Measurements from ENCODE around the gene ARMH3.
"Not testable (repeated sequence)": the region's sequence is repeated elsewhere in the genome, so short reads cannot be mapped to it uniquely, and the experiment has no call there.

Gene ARMH3

GRCh38 chr10:102045292-102045691, 10.7 kb downstream of the ARMH3 start:
- no peak for DNase-seq (ENCODE audit: low read depth, low spot score)

GRCh38 chr10:102040305-102041050, 15.5 kb downstream of the ARMH3 start:
- DNase-seq (ENCODE audit: low read depth, low spot score): no peak

- no peak for DNase-seq (ENCODE audit: low read depth, low spot score)
Observed at GRCh38 chr10:102038410-102038809, 17.6 kb downstream of the ARMH3 start.

DNA sequence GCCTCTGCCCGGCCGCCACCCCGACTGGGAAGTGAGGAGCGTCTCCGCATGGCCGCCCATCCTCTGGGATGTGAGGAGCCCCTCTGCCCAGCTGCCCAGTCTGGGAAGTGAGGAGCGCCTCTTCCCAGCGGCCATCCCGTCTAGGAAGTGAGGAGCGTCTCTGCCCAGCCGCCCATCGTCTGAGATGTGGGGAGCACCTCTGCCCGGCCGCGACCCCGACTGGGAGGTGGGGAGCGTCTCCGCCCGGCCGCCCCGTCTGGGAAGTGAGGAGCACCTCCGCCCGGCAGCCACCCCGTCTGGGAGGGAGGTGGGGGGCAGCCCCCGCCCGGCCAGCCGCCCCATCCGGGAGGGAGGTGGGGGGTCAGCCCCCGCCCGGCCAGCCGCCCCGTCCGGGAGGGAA, 20.2 kb downstream of the ARMH3 start:
- not testable (repeated sequence) for DNase-seq (ENCODE audit: low read depth, low spot score)

GRCh38 chr10:102033787-102034186, 22.2 kb downstream of the ARMH3 start:
- DNase-seq (ENCODE audit: low read depth, low spot score): no peak

GRCh38 chr10:102027261-102027660, 28.7 kb downstream of the ARMH3 start:
- DNase-seq (ENCODE audit: low read depth, low spot score): no peak

- DNase-seq (ENCODE audit: low read depth, low spot score): no peak
Observed at GRCh38 chr10:102024799-102025198, 31.2 kb downstream of the ARMH3 start.

DNA sequence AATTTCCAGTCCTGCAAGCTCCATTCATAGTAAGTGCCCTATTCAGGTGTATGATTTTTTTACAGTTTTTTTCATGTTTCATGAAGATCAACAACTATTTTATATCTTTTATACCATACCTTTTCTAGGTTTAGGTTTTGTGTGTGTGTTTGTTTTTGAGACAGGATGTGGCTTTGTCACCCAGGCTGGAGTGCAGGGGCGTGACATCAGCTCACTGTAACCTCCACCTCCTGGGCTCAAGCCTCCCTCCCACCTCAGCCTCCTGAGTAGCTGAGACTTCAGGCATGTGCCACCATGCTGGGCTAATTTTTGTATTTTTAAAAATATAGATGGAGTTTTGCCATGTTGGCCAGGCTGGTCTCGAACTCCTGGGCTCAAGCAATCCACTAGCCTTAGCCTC, 35.0 kb downstream of the ARMH3 start:
- DNase-seq (ENCODE audit: low read depth, low spot score): no peak

GRCh38 chr10:102017295-102017694, 38.7 kb downstream of the ARMH3 start:
- no peak for DNase-seq (ENCODE audit: low read depth, low spot score)

DNA sequence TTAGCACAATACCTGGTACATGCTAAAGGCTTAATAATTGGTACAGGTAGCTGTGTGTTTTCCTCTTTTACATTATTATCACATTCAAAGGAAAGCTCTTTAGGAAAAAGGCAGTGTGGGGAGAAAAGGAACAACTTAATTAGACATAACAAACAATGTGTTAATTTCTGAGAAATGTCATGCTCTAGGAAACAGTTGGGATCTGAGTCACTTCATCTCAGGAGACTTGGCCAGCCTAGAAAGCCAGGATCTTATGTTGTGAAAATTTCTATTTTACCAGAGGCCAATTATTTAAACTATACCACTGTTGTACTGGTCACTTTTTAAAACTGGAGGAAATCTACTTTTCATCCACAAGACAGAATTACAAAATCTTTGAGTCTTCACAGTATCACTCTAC, 39.6 kb downstream of the ARMH3 start:
- no peak for DNase-seq (ENCODE audit: low read depth, low spot score)

DNA sequence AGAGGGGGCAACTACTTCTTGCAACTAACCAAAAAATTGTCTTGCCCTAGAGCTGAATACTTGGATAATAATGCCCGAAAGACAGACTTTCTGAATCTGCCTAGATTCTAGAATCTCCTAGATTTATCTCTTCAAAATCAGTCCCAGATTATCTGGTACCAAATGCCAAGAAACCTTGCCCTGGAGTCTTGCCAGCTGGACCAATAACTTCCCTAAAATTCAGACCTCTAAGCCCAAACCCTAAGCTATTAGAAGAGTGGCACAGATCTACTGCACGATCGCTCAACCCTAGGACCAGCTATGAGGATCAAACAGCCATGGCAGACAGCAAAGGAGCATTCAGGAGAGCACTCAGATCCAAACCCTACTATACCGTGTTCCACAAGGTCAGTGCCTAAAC, 45.0 kb downstream of the ARMH3 start:
- DNase-seq (ENCODE audit: low read depth, low spot score): no peak

- DNase-seq (ENCODE audit: low read depth, low spot score): peak; percentile 53
Observed at GRCh38 chr10:102009801-102010425, 46.1 kb downstream of the ARMH3 start.

DNA sequence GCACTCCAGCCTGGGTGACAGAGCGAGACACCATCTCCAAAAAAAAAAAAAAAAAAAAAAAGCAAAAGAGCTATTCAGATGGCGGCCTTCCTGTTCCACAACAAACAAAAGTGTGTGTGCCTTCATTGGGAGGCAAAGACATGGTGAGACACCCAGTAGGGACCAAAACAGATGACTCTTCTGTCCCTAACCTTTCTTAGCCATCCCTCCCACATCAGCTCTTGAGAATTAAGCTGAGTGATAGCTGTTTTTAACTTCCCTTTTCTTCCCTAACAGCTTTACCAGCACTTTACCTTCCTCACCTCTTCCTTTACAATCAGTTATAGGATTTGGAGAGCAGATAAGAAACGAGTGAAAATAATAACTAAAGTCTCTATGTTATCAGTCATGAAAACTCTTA, 48.2 kb downstream of the ARMH3 start:
- DNase-seq (ENCODE audit: low read depth, low spot score): no peak

- DNase-seq (ENCODE audit: low read depth, low spot score): not testable (repeated sequence)
Observed at GRCh38 chr10:102007031-102007430, 48.9 kb downstream of the ARMH3 start.

- no peak for DNase-seq (ENCODE audit: low read depth, low spot score)
Observed at GRCh38 chr10:102004376-102004775, 51.6 kb downstream of the ARMH3 start.

GRCh38 chr10:102003541-102003940, 52.4 kb downstream of the ARMH3 start:
- peak; percentile 8 for DNase-seq (ENCODE audit: low read depth, low spot score)

- no peak for DNase-seq (ENCODE audit: low read depth, low spot score)
Observed at GRCh38 chr10:102001435-102002068, 54.4 kb downstream of the ARMH3 start.

GRCh38 chr10:101997803-101998202, 58.2 kb downstream of the ARMH3 start:
- no peak for DNase-seq (ENCODE audit: low read depth, low spot score)

DNA sequence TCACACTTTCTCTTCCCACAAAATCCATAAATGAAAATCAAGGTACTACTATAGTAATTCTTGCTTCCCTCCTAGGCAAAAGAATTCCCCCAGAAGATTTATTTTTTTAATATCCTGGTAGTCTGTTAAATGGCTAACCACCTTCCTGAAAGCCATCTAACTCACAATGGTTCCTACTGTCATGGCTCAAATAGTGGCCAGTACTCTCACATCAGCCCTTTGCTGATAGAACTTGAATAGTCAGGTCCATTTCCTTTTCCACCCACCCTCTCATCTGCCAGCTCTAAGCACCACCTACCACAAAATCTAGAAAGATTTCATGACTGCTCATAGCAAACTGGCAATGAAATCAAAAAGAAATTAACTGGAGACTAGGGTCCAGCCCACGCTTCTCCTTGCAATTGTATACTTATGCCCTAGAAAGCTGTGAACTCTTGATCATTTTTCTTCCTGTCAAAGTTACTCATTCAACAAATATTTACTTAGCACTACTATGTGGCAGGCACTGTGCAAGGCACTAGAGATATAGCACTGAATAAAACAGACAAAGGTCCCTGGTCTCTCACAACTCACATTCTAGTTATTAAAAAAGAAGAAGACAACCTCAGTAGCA, 60.4 kb downstream of the ARMH3 start:
- no peak for DNase-seq (ENCODE audit: low read depth, low spot score)

DNA sequence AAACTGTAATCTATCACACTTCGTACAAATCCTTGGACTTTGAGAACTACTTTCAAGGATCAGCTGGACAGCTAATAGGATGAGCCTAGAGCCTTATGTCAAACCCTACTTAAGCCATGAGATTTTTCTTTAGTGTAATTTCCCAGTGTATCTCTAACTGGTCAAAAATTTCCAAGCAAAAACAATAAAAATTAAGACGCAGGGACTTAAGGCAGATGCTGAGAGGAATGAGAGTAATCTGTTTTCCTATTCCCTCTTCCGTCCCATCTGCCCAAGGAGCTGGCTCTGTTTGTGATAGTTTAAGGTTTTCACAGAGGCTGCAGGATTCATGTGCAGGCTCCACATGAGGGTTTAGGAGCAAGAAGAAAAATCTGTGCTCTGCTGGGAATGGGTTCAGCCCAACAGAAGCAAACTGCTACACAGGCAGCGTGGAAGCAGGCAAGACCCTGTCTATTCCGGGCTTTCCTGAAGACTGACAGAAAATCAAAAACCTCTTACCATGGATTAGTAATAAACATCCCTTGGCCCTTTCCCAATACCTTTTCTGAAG, 62.2 kb downstream of the ARMH3 start:
- no peak for DNase-seq (ENCODE audit: low read depth, low spot score)

- no peak for DNase-seq (ENCODE audit: low read depth, low spot score)
Observed at GRCh38 chr10:101993221-101993620, 62.8 kb downstream of the ARMH3 start.

- DNase-seq (ENCODE audit: low read depth, low spot score): no peak
Observed at GRCh38 chr10:101987136-101987535, 68.8 kb downstream of the ARMH3 start.

All from brain pericyte (primary cell).